Tibial nerve (tissue), 4 donors: ENCODE data around the gene PLXNB3. TPM values are rescaled to one million over a fixed set of nuclear protein-coding genes. Genes with fewer than 3 reads are reported as not detected.

Source experiments
- DNase-seq, 2 donors: peaks; one replicate each; pipeline ENCODE4 v3.0.0-alpha.2; 2019; ENCODE audit warnings: low spot score in 2 of 2
- H3K27ac ChIP-seq, 4 donors: fragments of 200-600 bp; sonication (generic) in 3 of 4; one replicate each; pipeline ENCODE4 v1.5.1; 2017 to 2019; ENCODE audit warnings: mild to moderate bottlenecking in 1 of 4
- H3K27me3 ChIP-seq, 2 donors: fragments of 200-600 bp; sonication (generic) in 1 of 2; one replicate each; pipeline versions ENCODE4 v1.5.1 to v1.6.0; 2017 to 2019
- H3K36me3 ChIP-seq, 3 donors: fragments of 200-600 bp; sonication (generic); one replicate each; pipeline ENCODE4 v1.5.1; 2018 to 2019
- H3K4me1 ChIP-seq, 4 donors: fragments of 200-600 bp; sonication (generic) in 3 of 4; one replicate each; pipeline ENCODE4 v1.5.1; 2017 to 2019
- H3K4me3 ChIP-seq, 4 donors: fragments of 200-600 bp; sonication (generic) in 3 of 4; one replicate each; pipeline ENCODE4 v1.5.1; 2017 to 2019; ENCODE audit warnings: mild to moderate bottlenecking in 1 of 4, moderate library complexity in 1 of 4
- H3K9me3 ChIP-seq, 4 donors: fragments of 200-600 bp; sonication (generic) in 3 of 4; one replicate each; pipeline ENCODE4 v1.5.1; 2017 to 2019
- EP300 ChIP-seq, 2 donors: sonication (generic); formaldehyde crosslinking; IDR thresholded peaks; one replicate each; pipeline ENCODE4 v1.6.1; 2017; ENCODE audit warnings: antibody characterized with exemption in 2 of 2, mild to moderate bottlenecking in 1 of 2
- POLR2A ChIP-seq, 2 donors: fragments of 450-650 bp; IDR thresholded peaks; one replicate each; pipeline ENCODE4 v1.6.1; 2017; ENCODE audit warnings: antibody characterized with exemption in 2 of 2, mild to moderate bottlenecking in 2 of 2, moderate library complexity in 2 of 2
- WGBS, 2 donors: methylation state at CpG; one replicate each; pipeline ENCODE4 v1.1.5; 2018; 5-methylcytosine and 5-hydroxymethylcytosine counted together
- total RNA-seq, 4 donors: library from RNA; depleted of rRNA; stranded (reverse); fragments of >200 nt; gene quantifications; one replicate each; pipeline ENCODE4 v1.1.0, GENCODE V29; 2016
- TF ChIP-seq, protein P1 (sequence below), 5 experiments: fragments of 200-600 bp in 3 of 5; fragments of 450-650 bp in 2 of 5; sonication (generic) in 3 of 5; IDR thresholded peaks; one replicate each; pipeline ENCODE4 v1.5.1; 2016 to 2019; ENCODE audit warnings: antibody characterized with exemption in 5 of 5, mild to moderate bottlenecking in 3 of 5, moderate library complexity in 2 of 5

The PLXNB3 gene
- total RNA-seq, 4 donors from 2014 or later: 45.4 to 77.7 (median 50.3) TPM

DNA sequence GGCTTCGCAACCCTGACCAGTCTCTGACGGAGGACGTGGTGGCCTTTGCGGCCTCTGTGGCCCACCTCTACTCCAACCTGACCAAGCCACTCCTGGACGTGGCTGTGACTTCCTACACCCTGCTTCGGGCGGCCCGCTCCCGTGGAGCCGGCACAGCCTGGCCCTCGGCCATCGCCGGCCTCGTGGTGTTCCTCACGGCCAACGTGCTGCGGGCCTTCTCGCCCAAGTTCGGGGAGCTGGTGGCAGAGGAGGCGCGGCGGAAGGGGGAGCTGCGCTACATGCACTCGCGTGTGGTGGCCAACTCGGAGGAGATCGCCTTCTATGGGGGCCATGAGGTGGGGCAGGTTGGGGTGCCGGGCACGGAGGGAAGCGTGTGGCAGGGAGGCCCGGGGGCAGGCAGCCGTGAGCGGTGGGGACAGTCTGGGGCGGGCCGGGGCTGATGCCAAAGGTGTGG lies 38.2 kb upstream of the PLXNB3 start:
- H3K4me3 ChIP-seq: peak overlapping the region in 3 of 4 donors; percentile 5 to 83 (median 28)
- no peaks in the 10 kb centered on the region for H3K9me3 ChIP-seq
- H3K4me1 ChIP-seq: peaks cover 0 to 54% (median 38%) of the 10 kb centered on the region in 4 donors
- peaks cover 0 to 8% (median 0%) of the 10 kb centered on the region in 3 donors for H3K36me3 ChIP-seq
- no peaks in the 10 kb centered on the region for H3K27me3 ChIP-seq
- WGBS, 2 donors: 76% methylated on average over 34 of the region's 35 CpGs; no CpG with 5 or more reads in 1 of the 2 donors
- peak in 1 of 2 donors; percentile 21 for DNase-seq
- H3K27ac ChIP-seq: peak overlapping the region in 3 of 4 donors; percentile 88 to 92 (median 91)
- TF ChIP-seq EP300 (IDR thresholded peaks at IDR 0.05): no peak
- TF ChIP-seq, protein P1, sequence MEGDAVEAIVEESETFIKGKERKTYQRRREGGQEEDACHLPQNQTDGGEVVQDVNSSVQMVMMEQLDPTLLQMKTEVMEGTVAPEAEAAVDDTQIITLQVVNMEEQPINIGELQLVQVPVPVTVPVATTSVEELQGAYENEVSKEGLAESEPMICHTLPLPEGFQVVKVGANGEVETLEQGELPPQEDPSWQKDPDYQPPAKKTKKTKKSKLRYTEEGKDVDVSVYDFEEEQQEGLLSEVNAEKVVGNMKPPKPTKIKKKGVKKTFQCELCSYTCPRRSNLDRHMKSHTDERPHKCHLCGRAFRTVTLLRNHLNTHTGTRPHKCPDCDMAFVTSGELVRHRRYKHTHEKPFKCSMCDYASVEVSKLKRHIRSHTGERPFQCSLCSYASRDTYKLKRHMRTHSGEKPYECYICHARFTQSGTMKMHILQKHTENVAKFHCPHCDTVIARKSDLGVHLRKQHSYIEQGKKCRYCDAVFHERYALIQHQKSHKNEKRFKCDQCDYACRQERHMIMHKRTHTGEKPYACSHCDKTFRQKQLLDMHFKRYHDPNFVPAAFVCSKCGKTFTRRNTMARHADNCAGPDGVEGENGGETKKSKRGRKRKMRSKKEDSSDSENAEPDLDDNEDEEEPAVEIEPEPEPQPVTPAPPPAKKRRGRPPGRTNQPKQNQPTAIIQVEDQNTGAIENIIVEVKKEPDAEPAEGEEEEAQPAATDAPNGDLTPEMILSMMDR (IDR thresholded peaks at IDR 0.05): no peak
- no peak for TF ChIP-seq POLR2A (IDR thresholded peaks at IDR 0.05)

DNA sequence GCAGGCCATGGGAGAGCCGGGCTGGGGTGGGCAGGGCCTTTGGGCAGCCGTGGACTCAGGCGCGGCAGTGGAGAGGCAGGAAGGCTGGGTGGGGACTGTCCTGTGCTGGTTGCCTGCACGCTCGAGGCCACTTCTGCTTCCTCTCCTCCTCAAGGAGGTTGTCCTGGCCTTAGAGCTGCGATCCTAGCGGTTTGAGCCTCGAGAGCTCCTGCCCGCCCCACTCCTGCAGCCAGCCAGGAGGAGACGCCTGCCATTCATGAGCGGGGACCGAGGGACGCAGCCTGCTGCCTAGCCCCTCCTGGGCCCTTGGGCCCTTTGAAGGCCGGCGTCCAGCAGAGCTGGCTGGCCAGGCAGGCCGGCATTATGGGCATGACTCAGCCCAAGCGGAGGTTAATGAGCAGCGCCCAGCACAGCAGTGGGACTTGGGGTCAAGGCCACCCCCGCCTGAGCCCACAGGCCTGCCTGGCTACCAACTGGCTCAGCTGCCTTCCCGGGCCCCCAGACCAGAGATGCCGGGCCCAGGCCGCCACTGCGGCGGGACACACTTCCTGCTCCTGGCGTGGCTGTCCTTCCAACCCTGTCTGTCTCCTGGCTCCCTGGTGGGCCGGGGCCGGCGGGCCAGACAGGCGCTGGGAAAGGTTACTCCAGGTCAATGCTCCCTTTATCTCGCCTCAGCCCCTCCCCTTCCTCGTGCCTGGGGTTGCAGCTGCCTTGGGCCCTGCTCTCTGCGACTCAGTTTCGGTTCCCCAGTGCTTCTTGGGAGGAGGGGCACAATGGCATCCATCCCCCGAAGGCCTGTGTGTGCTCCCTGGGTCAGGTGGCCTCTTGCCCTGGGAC lies 37.5 kb upstream of the PLXNB3 start:
- Histone ChIP-seq H3K36me3 (peaks cover 0 to 7% (median 0%) of the 10 kb centered on the region in 3 donors), H3K27me3 (no peaks in the 10 kb centered on the region), H3K9me3 (no peaks in the 10 kb centered on the region), H3K4me1 (peaks cover 0 to 54% (median 38%) of the 10 kb centered on the region in 4 donors), H3K27ac (peak overlapping the region; percentile 36 to 92 (median 90)), H3K4me3 (peak overlapping the region in 3 of 4 donors; percentile 21 to 83 (median 28))
- DNase-seq: peak; percentile 24 to 43
- WGBS, 2 donors: 37% methylated on average over 19 of the region's 35 CpGs; no CpG with 5 or more reads in 1 of the 2 donors
- TF ChIP-seq, protein P1 (IDR thresholded peaks at IDR 0.05): no peak
- TF ChIP-seq EP300 (IDR thresholded peaks at IDR 0.05): peak in 1 of 2 donors; percentile 61

DNA sequence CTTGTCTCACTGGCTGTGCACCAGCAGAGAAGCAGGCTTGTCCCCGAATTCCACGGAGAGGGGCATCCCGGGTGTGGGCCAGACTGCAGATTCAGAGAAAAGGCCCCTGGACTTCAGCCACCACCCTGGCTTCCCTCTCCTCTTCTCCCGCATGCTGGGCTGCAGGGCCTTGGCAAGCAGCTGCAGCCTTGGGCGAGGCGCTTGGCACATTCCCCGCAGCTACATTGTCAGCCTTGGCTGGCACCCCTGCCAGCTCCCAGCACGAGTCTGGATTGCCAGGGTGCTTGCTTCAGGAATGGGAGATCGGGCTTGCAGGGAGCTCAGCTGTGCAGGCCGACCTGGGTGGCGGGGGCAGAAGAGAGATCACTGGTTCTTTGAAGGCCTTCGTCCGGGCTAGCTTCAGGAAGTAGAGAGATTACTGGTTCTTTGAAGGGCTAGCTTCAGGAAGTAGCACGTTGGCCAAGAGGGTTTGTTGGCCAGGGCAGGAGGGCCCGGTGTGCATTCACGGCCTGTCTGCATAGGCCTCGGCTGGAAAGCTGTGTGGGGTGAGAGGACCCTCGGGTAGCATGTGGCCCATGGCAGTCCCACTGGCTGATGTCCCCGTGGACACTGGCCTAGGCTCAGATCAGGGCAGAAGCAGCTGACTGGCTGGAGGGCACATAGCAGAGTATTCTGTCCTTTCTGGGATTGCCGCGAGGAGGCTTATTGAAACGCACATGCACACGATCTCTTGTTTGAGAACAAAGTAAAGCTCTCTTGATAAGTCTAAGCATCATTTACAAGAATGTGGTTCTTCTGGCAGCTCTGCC lies 36.7 kb upstream of the PLXNB3 start:
- peak; percentile 8 to 17 for DNase-seq
- TF ChIP-seq, protein P1 (IDR thresholded peaks at IDR 0.05): no peak
- peak in 1 of 2 donors; percentile 6 for TF ChIP-seq EP300 (IDR thresholded peaks at IDR 0.05)
- H3K9me3 ChIP-seq: no peaks in the 10 kb centered on the region
- peaks cover 0 to 7% (median 0%) of the 10 kb centered on the region in 3 donors for H3K36me3 ChIP-seq
- no peaks in the 10 kb centered on the region for H3K27me3 ChIP-seq
- peaks cover 0 to 50% (median 38%) of the 10 kb centered on the region in 4 donors for H3K4me1 ChIP-seq
- H3K27ac ChIP-seq: peak overlapping the region in 3 of 4 donors; percentile 88 to 92 (median 91)
- peak overlapping the region in 2 of 4 donors; percentile 28 to 83 for H3K4me3 ChIP-seq
- 59 to 61% methylated on average over 6 to 16 of the region's 23 CpGs for WGBS, 2 donors

DNA sequence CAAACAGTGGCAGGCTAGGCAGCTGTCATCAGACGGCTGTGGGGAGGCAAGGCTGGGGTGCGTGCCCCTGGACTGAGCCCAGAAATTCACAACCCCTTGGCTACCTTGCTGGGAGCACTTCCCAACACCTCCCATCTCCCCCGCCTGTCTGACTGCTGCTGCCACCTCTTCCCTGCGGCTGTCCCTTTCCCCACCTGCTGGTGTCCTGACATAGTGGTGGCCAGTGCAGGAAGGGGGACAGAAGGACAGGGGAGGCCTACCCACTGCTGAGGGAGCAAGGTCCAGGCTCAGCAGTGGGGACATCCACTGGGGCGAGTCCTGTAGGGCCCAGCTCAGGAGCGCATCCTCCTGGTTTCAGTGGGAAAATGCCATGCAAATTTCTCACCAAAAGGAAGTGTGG lies 36.0 kb upstream of the PLXNB3 start:
- TF ChIP-seq, protein P1 (IDR thresholded peaks at IDR 0.05): no peak
- TF ChIP-seq POLR2A (IDR thresholded peaks at IDR 0.05) (no peak), EP300 (IDR thresholded peaks at IDR 0.05) (no peak)
- Histone ChIP-seq H3K27me3 (no peaks in the 10 kb centered on the region), H3K36me3 (peaks cover 0 to 7% (median 0%) of the 10 kb centered on the region in 3 donors), H3K4me3 (no peak overlapping the region), H3K9me3 (no peaks in the 10 kb centered on the region), H3K4me1 (peaks cover 0 to 42% (median 35%) of the 10 kb centered on the region in 4 donors), H3K27ac (peak overlapping the region in 3 of 4 donors; percentile 88 to 92 (median 91))
- WGBS, 2 donors: 91% methylated on average over 5 of the region's 6 CpGs; no CpG with 5 or more reads in 1 of the 2 donors
- DNase-seq: no peak
